ENCODE measurements around the gene ARNT2.

ARNT2 gene

GRCh38 chr15:80375968-80376891 is 28.0 kb upstream of the ARNT2 start:
- Mint-ChIP-seq H3K27me3 (ENCODE audit: low read depth, poor library complexity) (peaks cover 10% of the 10 kb centered on the region), H3K9me3 (peaks cover 4% of the 10 kb centered on the region), H3K4me3 (no peak overlapping the region), H3K36me3 (ENCODE audit: low read depth) (peaks cover 4% of the 10 kb centered on the region), H3K4me1 (peaks cover 6% of the 10 kb centered on the region), H3K27ac (no peak overlapping the region)
- no peak for DNase-seq
- no peak for TF ChIP-seq CTCF (IDR thresholded peaks at IDR 0.05)

GRCh38 chr15:80379693-80380092 is 24.5 kb upstream of the ARNT2 start:
- no peak overlapping the region for H3K4me3 Mint-ChIP-seq
- peaks cover 4% of the 10 kb centered on the region for H3K36me3 Mint-ChIP-seq (ENCODE audit: low read depth)
- H3K27ac Mint-ChIP-seq = no peak overlapping the region
- DNase-seq = no peak
- no peaks in the 10 kb centered on the region for H3K9me3 Mint-ChIP-seq
- H3K27me3 Mint-ChIP-seq (ENCODE audit: low read depth, poor library complexity) = peaks cover 10% of the 10 kb centered on the region
- TF ChIP-seq CTCF (IDR thresholded peaks at IDR 0.05) = no peak
- peaks cover under 1% of the 10 kb centered on the region for H3K4me1 Mint-ChIP-seq

- no peak overlapping the region for H3K27ac Mint-ChIP-seq
Measured at GRCh38 chr15:80380154-80380553, 24.0 kb upstream of the ARNT2 start.

GRCh38 chr15:80382285-80382684 is 21.9 kb upstream of the ARNT2 start:
- Mint-ChIP-seq H3K36me3 (ENCODE audit: low read depth) (peaks cover 4% of the 10 kb centered on the region), H3K27ac (no peak overlapping the region), H3K4me3 (no peak overlapping the region), H3K4me1 (no peaks in the 10 kb centered on the region), H3K9me3 (no peaks in the 10 kb centered on the region), H3K27me3 (ENCODE audit: low read depth, poor library complexity) (peaks cover 4% of the 10 kb centered on the region)
- no peak for TF ChIP-seq CTCF (IDR thresholded peaks at IDR 0.05)
- DNase-seq = no peak

More at GRCh38 chr15:80380154-80380553, 24.0 kb upstream of the ARNT2 start:
- TF ChIP-seq CTCF (IDR thresholded peaks at IDR 0.05) = no peak
- no peak overlapping the region for H3K4me3 Mint-ChIP-seq
- H3K4me1 Mint-ChIP-seq = no peaks in the 10 kb centered on the region
- H3K36me3 Mint-ChIP-seq (ENCODE audit: low read depth) = peaks cover 4% of the 10 kb centered on the region
- DNase-seq = no peak
- peaks cover 10% of the 10 kb centered on the region for H3K27me3 Mint-ChIP-seq (ENCODE audit: low read depth, poor library complexity)
- H3K9me3 Mint-ChIP-seq = no peaks in the 10 kb centered on the region

GRCh38 chr15:80384432-80384831 is 19.8 kb upstream of the ARNT2 start:
- no peaks in the 10 kb centered on the region for H3K36me3 Mint-ChIP-seq (ENCODE audit: low read depth)
- no peak overlapping the region for H3K4me3 Mint-ChIP-seq
- TF ChIP-seq CTCF (IDR thresholded peaks at IDR 0.05) = no peak

GRCh38 chr15:80386151-80386550 is 18.0 kb upstream of the ARNT2 start:
- Mint-ChIP-seq H3K27ac (no peak overlapping the region), H3K27me3 (ENCODE audit: low read depth, poor library complexity) (no peaks in the 10 kb centered on the region), H3K4me3 (no peak overlapping the region), H3K9me3 (no peaks in the 10 kb centered on the region), H3K36me3 (ENCODE audit: low read depth) (no peaks in the 10 kb centered on the region), H3K4me1 (no peaks in the 10 kb centered on the region)
- TF ChIP-seq CTCF (IDR thresholded peaks at IDR 0.05) = no peak
- no peak for DNase-seq

More at GRCh38 chr15:80384432-80384831, 19.8 kb upstream of the ARNT2 start:
- Mint-ChIP-seq H3K9me3 (no peaks in the 10 kb centered on the region), H3K27me3 (ENCODE audit: low read depth, poor library complexity) (no peaks in the 10 kb centered on the region), H3K27ac (no peak overlapping the region), H3K4me1 (no peaks in the 10 kb centered on the region)
- no peak for DNase-seq

All from nephron progenitor cell (in vitro differentiated cells).